Kasumi-1 (cell line): ENCODE data around the gene MME.

Experiments used
- DNase-seq, 2 experiments: peaks; one replicate each; lab custom pipeline; 2025; lab: John Stamatoyannopoulos, UW

MME gene

DNA sequence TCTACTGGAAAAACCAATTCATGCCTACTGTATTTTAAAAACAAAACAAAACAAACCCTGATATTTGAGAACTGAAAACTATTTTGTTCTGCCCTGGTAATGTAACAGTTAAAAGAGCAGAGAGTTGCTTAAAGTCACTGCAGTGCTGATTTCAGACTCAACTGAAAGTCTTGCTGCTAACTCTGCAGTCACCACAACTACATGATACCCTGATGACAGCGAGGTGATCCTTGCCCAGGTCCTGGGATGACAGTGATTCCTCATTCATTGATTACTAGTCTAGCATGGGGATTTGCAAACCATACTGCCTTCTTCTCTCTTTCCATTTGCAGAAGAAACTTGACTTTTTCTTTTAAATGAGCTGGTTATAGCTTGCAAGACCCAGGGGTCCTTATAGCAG lies 67.5 kb downstream of the MME start:
- no peak for DNase-seq

DNA sequence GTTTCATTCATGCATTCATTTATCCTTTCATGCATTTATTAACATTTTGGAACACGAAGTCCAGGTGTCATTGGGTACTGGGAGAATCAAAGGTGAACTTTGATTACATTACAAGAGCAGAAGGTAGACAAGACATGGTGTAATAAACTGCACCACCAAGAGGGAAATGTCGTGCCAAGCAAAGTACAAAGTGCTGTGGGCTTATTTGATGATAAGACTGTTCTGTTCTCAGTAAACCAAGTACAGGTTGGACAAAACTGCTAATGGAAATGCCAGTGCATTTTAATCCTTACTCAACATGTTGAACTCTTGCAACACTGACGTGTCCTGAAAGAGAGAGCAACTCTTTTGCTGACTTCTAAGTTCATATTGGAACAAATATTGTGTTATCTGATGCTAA lies 69.4 kb downstream of the MME start:
- DNase-seq = no peak

GRCh38 chr3:155153242-155154186 lies 73.4 kb downstream of the MME start:
- no peak for DNase-seq

- no peak for DNase-seq
Observed at GRCh38 chr3:155154255-155154654, 74.1 kb downstream of the MME start.

DNA sequence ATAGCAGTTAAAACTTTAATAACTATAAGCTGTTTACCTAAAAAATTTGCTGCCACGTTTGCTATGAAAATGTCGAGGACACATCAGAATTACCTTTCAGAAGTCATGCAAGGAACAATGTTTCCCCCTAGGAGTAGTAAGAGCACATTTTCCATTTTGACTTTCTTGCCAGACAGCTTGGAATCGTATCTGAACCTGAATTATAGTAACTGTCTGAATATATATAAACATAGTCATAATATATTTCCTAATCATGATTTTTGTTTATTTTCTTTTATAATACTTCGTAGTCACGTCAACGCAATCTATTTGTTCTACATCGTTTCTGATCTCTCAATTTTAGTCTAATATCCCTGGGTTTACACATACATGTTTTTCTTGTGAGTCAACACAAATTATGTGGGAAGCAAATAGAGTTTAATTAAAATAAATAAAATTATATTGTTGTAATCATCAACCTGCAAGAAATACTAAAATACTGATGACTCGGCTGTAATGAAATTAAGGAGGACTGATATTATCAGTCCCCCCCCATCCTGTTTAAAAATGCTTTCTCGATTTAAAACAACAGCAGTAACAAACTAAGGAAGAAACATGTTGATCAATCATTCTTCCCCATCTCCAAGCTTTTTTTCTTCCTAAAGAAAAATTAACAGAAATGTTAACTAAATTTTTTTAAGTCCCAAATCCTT lies 78.4 kb downstream of the MME start:
- no peak for DNase-seq

GRCh38 chr3:155159301-155159700 lies 79.2 kb downstream of the MME start:
- no peak for DNase-seq

DNA sequence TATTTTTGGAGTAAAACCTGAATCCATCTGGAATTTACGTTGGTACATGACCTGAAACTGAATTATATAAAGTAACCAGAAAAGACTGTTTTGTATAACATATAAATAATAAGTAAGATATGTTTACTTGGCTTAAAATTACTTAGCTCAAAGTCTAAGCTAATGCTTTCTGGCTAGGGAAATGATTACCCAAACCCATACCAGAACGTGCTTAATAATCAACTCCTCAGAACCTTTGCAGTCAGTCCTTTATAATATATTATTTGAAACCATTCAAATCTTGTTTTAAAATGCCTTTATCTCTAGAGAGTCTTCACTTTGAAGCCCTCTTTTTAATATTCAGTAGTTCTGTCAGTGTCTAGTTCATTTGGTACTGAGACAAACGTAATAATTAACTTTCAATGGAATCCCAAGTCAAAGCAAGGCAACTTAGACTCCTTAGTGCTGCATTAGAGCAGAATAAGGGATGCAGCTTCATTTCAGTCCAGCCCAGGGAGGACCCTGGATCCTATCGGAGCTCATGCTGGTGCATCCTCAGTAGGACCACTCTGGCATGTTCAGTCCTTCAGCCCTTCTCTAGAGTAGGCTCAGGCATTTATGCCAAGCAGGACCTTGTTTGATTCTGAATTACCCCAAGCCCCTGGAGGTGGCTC lies 81.6 kb downstream of the MME start:
- no peak for DNase-seq

DNA sequence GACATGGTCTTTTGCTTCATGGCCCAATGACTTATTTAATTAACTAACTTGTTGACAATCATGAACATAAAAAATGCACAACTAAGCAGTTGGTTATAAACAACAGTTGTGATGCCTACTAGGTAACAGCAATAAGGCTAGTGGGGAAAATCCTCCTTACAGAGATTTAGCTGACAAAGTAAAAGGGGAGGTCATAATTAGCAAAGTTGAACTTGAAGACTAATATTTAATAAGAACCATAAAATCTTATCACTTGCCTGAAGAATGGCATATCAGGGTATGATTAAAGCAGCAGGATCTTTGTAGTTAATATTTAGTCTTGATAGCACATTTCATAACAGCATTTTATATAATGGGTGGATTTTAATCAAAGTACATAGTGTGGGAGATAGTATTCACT lies 84.2 kb downstream of the MME start:
- DNase-seq = no peak

- DNase-seq = no peak
Observed at GRCh38 chr3:155166441-155166840, 86.3 kb downstream of the MME start.

DNA sequence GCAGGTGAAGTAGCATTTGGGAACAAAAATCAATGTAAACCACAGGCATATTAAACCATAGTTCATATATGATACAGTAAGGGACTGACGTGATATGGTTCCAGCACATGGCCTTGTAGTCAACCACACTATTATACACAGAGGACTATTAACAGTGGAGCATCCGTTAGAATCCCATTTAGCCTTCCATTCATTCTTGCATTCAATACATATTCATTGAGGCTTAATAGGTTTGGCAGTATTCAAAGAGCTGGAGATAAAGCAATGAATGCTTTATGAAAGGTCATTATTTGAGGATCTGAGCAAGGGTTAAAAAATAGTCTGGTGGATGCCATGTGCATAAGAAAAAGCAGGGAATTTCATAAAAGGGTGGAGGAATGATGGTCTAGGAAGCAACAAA lies 89.1 kb downstream of the MME start:
- DNase-seq = no peak

DNA sequence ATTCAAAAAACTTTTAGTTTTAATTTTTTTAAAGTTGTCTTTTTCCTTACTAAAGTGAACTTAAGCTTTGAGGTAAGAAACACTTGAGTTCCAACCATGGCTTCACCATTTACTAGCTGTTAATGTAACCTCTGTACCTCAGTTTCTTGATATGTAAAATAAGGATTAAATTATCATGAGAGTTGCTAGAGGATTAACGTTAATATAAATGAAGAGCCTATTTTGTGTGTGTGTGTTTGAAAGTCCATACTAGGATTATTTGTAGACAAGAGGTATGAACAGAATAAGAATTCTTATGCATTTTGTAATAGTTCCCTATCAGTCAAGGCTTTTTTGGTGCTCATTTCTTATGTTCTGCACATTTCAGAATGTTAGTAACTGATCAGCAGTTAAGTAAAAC lies 93.7 kb downstream of the MME start:
- DNase-seq = no peak

DNA sequence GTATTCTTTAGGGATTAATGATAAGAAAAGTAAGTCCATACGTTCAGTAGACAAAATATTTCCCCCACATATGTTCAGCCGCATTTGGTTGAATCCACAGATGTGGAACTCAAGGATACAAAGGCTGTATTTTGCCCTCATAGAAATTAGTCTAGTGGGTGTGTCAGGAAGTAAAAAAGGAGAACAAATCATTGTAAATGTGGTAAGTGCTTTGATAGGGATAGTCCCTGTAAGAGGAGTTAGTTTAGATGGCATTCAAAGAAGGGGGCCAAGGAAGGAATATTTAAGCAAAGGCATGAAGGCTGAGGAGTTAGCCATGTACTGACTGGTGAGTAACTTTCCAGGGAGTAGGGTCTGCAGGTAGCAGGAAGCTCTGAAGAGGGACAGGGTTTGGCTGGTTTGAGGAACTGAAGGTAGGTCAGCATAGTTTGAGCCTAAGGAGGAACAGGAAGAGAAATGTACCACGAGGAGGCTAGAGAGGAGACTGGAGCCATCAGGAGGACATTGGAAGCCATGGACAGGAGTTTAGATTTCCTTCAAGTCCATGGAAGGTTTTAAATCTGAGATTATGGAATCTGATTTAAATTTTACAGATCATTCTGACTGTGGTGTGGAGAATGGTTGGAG lies 98.8 kb downstream of the MME start:
- DNase-seq = peak in 1 of 2 experiments; percentile 11

DNA sequence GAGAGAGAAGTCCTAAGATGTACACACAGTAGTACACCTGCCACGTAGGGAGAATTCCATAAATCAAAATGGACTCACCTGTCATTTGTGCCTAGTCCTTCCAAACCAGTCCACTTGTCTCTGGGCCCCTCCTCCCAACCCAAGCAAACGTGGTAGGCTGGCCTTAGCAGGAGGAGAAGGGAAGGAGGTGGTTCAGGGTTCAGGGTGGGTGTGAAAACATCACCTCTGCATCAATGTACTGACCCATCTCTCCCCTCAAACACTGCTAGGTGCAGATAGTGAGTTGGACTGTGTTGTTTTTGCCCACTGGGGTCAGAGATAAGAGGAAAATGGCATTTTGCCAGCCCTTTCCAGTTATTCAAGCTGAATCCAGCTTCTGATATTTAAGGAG lies 99.3 kb downstream of the MME start:
- no peak for DNase-seq

DNA sequence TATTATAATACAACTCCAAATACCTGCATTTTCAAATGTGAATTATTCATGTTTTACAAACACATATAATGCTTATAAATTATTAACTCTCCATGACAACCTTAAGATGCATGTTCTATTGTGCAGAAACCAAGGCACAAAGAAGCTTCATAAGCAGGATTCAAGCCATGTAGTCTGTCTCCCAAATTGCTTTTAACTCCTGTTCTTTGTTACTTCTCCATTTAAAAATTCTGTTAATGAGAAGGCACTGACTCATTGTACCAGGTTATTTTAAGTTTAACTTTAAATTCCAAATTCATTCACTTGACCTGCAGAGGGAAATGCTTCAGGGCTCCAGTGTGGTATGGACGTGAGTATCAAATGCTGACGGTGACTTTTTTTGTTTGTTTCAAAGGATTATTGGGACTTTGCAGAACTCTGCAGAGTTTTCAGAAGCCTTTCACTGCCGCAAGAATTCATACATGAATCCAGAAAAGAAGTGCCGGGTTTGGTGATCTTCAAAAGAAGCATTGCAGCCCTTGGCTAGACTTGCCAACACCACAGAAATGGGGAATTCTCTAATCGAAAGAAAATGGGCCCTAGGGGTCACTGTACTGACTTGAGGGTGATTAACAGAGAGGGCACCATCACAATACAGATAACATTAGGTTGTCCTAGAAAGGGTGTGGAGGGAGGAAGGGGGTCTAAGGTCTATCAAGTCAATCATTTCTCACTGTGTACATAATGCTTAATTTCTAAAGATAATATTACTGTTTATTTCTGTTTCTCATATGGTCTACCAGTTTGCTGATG lies 100.0 kb downstream of the MME start:
- DNase-seq = no peak

DNA sequence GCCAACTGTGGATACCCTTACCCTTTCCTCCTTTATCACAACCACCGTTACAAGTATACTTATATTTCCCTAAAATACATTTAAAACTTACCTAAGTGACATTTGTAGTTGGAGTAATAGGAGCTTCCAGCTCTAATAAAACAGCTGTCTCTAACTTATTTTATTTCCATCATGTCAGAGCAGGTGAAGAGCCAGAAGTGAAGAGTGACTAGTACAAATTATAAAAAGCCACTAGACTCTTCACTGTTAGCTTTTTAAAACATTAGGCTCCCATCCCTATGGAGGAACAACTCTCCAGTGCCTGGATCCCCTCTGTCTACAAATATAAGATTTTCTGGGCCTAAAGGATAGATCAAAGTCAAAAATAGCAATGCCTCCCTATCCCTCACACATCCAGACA lies 102.3 kb downstream of the MME start:
- no peak for DNase-seq

- DNase-seq = no peak
Observed at GRCh38 chr3:155184011-155184410, 103.9 kb downstream of the MME start.

GRCh38 chr3:155185631-155186071 lies 105.5 kb downstream of the MME start:
- no peak for DNase-seq

DNA sequence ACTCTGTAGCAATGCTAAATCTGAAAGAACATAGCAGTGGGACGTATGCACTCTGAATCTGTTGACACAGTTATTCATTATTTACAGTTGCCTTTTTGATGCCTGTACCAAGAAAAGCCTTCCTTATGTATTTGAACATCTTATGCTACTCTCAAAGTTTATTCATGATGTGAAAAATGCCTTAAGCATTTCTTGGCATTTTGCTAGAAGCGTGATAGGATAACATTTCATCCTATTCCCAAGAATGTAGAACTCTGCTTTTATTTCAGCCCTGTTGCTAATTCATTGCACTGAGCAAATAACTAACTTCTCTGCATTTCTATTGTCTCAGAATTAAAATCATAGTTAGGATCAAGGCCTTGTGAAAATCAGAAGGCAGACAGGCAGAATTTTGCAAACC lies 107.9 kb downstream of the MME start:
- no peak for DNase-seq

- DNase-seq = no peak
Observed at GRCh38 chr3:155189478-155189877, 109.4 kb downstream of the MME start.

DNA sequence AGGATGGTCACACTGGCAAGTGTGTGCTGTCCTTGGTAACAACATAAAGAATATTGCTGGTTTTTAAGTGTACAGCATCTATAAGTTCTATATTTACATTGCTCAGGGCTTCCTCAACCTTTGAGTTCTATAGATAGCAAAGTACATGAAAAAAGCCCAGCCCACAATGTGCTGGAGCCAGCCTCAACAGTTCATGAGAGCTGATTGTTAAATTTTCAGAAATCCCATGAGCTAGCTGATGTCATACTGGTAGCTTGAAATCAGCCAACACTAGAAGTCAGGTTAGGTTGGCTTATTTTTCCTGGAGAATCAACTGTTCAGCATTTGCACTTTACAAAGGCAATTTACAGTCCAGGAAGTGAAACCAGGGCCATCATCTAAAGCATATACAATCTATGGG lies 110.6 kb downstream of the MME start:
- DNase-seq = no peak

DNA sequence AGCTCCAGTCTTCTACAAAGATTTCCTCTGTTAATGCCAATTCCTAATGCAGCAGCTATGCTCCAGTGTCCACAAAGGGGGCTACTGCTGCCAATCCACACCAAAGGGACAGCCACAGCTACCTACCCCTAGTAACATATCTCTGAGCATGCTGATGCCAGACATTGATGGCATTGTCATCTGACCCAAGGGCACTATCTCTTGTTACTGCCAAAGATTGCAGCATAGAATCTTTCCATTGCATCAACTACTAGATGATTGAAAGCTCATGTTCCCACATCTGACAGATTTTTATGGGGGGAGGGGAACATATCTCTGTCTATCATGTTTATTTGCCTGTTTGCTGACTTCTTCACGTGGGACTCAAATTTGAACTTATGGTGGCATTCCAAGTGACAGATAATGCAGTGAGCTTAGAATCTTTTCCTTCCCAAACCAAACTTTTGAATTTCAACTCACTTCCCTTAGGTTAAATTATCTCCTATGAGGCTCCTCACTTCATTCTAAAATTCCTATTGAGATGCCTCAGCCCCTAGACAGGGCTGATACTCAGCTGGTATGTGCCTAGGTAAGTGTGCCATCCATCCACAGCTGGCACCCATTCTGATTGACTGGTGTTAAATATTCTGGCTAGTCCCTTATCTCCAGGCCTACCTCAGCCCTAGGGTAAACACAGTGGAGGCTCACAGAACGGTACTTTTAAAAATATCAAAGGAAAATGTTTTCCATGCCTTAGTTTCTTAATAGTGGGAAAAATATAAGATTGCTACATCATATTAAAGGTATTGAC lies 113.0 kb downstream of the MME start:
- DNase-seq = no peak
